OCI-LY7 (cell line): ENCODE measurements around the gene MUC20. TPM values are rescaled to one million over a fixed set of nuclear protein-coding genes. Genes with fewer than 3 reads are reported as not detected.

Source experiments
- BruUV-seq: library from RNA; stranded (reverse); fragments of 400-500 nt; replicated peaks from 2 replicates; lab custom pipeline; 2021; lab: Mats Ljungman, UMichigan
- CTCF ChIA-PET: fragments of 300-600 bp; sonication (Branson Sonifier 250); formaldehyde crosslinking; loops from one replicate; lab custom pipeline; 2022; ENCODE audit warnings: antibody characterized with exemption; ENCODE audit not compliant: unreplicated experiment; lab: Charles Lee
- POLR2A ChIA-PET: fragments of 300-600 bp; sonication (Branson Sonifier 250); formaldehyde crosslinking; loops from one replicate; lab custom pipeline; 2022; ENCODE audit warnings: antibody characterized with exemption; lab: Charles Lee
- DNase-seq: peaks from one replicate; pipeline ENCODE4 v3.0.0-alpha.2; 2015; ENCODE audit warnings: low spot score
- H2AFZ ChIP-seq: fragments of 200-600 bp; sonication (generic), shearing (Covaris generic); 2 replicates; pipeline ENCODE4 v1.6.1; 2014; ENCODE audit warnings: mild to moderate bottlenecking, antibody characterized with exemption, low read length, moderate library complexity
- H3K27ac ChIP-seq: fragments of 200-600 bp; sonication (generic); 2 replicates; pipeline ENCODE4 v1.5.1; 2014; ENCODE audit warnings: mixed run types, low read depth, mild to moderate bottlenecking, moderate library complexity, low read length, inconsistent platforms; ENCODE audit not compliant: poor library complexity, severe bottlenecking
- H3K36me3 ChIP-seq: fragments of 200-600 bp; sonication (generic); 2 replicates; pipeline ENCODE4 v1.6.1; 2014; ENCODE audit warnings: mild to moderate bottlenecking, antibody characterized with exemption, low read length, moderate library complexity, mixed read lengths; ENCODE audit not compliant: insufficient read depth
- H3K4me1 ChIP-seq: fragments of 200-600 bp; sonication (generic); 2 replicates; pipeline ENCODE4 v1.5.1; 2014; ENCODE audit warnings: mild to moderate bottlenecking, low read length; ENCODE audit not compliant: insufficient read depth, poor library complexity, severe bottlenecking
- H3K4me2 ChIP-seq: fragments of 200-600 bp; sonication (generic); 2 replicates; pipeline ENCODE4 v1.6.1; 2014; ENCODE audit warnings: mild to moderate bottlenecking, low read length
- H3K4me3 ChIP-seq: fragments of 200-600 bp; sonication (generic); 2 replicates; pipeline ENCODE4 v1.5.1; 2014; ENCODE audit warnings: mild to moderate bottlenecking, low read depth, low read length; ENCODE audit not compliant: poor library complexity, severe bottlenecking
- H3K79me2 ChIP-seq: fragments of 200-600 bp; sonication (generic); 2 replicates; pipeline ENCODE4 v1.6.1; 2016; ENCODE audit warnings: low read depth, mild to moderate bottlenecking, low read length, moderate library complexity, mixed read lengths; ENCODE audit not compliant: insufficient read depth
- H3K9me2 ChIP-seq: fragments of 200-600 bp; sonication (generic); 2 replicates; pipeline ENCODE4 v1.6.1; 2016; ENCODE audit warnings: mild to moderate bottlenecking, low read length, mixed read lengths; ENCODE audit not compliant: insufficient read depth
- H3K9me3 ChIP-seq: fragments of 200-600 bp; sonication (generic); 2 replicates; pipeline ENCODE4 v1.6.1; 2014; ENCODE audit warnings: mild to moderate bottlenecking, mixed run types, low read length, mixed read lengths
- H4K20me1 ChIP-seq: fragments of 200-600 bp; sonication (generic); 2 replicates; pipeline ENCODE4 v1.6.1; 2014; ENCODE audit warnings: mild to moderate bottlenecking, antibody characterized with exemption, low read length, moderate library complexity, mixed read lengths; ENCODE audit not compliant: insufficient read depth
- EZH2phosphoT487 ChIP-seq: fragments of 200-600 bp; sonication (generic); IDR thresholded peaks from 2 replicates; pipeline ENCODE4 v1.6.1; 2018; ENCODE audit warnings: low read depth, borderline replicate concordance, mild to moderate bottlenecking, mixed run types, antibody characterized with exemption, low read length, moderate library complexity, mixed read lengths
- intact Hi-C: fragments of 100-400 bp; cut with micrococcal nuclease; formaldehyde crosslinking; loops from one replicate; pipeline ENCODE4 v1.10.0; 2022; ENCODE audit not compliant: unreplicated experiment
- total RNA-seq, 2 experiments: library from RNA; depleted of rRNA in 1 of 2; stranded (reverse); fragments of >200 nt in 1 of 2; shearing (Covaris generic) in 1 of 2; gene quantifications; 2 replicates each; pipeline ENCODE4 v1.2.3, GENCODE V29; 2014 to 2022
- TF ChIP-seq, protein P1 (sequence below): fragments of 200-600 bp; sonication (generic); conservative IDR thresholded peaks from 2 replicates; pipeline ENCODE4 v1.5.1; 2014; ENCODE audit warnings: mild to moderate bottlenecking, antibody characterized with exemption, low read length, moderate library complexity, mixed read lengths

The MUC20 gene
- total RNA-seq, 2 experiments from 2014 or later: 0.40 to 1.1 TPM

DNA sequence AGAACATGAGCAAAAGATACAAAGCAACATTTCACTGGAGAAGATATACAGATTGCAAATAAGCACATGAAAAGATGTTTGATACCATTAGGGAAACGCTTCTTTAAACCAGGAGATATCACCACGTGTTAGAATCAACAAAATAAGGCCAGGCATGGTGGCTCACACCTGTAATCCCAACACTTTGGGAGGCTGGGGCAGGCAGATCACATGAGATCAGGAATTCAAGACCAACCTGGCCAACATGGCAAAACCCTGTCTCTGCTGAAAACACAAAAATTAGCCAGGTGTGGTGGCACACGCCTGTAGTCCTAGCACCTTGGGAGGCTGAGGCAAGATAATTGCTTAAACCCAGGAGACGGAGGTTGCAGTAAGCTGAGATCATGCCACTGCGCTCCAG lies 20.5 kb upstream of the MUC20 start:
- DNase-seq: no peak
- Histone ChIP-seq H3K27ac (no peak overlapping the region), H3K4me3 (no peak overlapping the region), H3K9me3 (no peaks in the 10 kb centered on the region), H3K79me2 (no peaks in the 10 kb centered on the region), H3K9me2 (no peaks in the 10 kb centered on the region), H3K4me2 (no peak overlapping the region), H4K20me1 (no peaks in the 10 kb centered on the region), H2AFZ (no peak overlapping the region), H3K36me3 (no peaks in the 10 kb centered on the region), H3K4me1 (no peaks in the 10 kb centered on the region)
- POLR2A ChIA-PET: interaction anchor here (0.5 kb wide), 1 partner anchor 301 kb away, joined by 3 read pairs; no protein-coding TSS in a partner anchor
- CTCF ChIA-PET: no interaction called here
- BruUV-seq: no TSS peak
- TF ChIP-seq, protein P1, sequence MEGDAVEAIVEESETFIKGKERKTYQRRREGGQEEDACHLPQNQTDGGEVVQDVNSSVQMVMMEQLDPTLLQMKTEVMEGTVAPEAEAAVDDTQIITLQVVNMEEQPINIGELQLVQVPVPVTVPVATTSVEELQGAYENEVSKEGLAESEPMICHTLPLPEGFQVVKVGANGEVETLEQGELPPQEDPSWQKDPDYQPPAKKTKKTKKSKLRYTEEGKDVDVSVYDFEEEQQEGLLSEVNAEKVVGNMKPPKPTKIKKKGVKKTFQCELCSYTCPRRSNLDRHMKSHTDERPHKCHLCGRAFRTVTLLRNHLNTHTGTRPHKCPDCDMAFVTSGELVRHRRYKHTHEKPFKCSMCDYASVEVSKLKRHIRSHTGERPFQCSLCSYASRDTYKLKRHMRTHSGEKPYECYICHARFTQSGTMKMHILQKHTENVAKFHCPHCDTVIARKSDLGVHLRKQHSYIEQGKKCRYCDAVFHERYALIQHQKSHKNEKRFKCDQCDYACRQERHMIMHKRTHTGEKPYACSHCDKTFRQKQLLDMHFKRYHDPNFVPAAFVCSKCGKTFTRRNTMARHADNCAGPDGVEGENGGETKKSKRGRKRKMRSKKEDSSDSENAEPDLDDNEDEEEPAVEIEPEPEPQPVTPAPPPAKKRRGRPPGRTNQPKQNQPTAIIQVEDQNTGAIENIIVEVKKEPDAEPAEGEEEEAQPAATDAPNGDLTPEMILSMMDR: no peak
- no peak for TF ChIP-seq EZH2phosphoT487
- intact Hi-C loops: no loop called here

DNA sequence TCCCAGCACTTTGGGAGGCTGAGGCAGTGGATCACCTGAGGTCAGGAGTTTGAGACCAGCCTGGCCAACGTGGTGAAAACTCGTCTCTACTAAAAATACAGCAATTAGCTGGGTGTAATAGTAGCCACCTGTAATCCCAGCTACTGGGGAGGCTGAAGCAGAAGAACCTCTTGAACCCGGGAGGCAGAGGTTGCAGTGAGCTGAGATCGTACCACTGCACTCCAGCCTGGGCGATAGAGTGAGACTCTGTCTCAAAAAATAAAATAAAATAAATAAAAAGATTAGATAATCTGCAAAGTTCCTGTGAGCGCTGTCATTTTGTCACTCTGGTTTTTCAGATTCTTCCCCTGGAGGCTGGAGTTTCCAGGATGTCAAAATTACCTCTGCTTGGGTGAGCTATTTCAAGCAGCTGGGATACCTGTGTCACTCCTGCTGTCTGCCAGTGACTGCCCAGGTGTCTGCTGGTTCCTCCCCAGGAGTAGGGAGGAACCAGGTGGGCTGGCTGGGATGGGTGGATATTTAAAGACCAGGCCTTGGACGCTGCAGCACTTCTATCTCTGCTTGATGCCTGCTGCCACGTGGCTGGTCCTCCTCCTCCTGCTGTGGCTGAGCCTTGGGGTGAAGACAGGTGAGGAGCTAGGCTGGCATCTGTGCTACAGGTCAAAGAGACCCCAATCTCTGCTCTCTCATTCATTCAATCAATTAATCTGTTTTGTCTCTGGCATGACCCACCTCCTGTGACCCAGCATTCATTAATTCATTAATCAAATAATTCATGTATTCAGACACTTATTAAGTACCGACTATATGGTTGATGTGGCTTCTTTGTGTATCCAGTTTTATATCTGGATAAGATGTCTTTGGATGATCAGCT lies 19.5 kb upstream of the MUC20 start:
- H3K27ac ChIP-seq: no peak overlapping the region
- H3K9me2 ChIP-seq: no peaks in the 10 kb centered on the region
- no peak overlapping the region for H3K4me3 ChIP-seq
- H2AFZ ChIP-seq: no peak overlapping the region
- H3K79me2 ChIP-seq: no peaks in the 10 kb centered on the region
- no peaks in the 10 kb centered on the region for H3K4me1 ChIP-seq
- ChIA-PET POLR2A (interaction anchor here (0.6 kb wide), 2 partner anchors 14 to 866 kb away, joined by 3 read pairs; no protein-coding TSS in a partner anchor), CTCF (no interaction called here)
- no peaks in the 10 kb centered on the region for H3K36me3 ChIP-seq
- intact Hi-C loops: no loop called here
- TF ChIP-seq, protein P1: no peak
- no peak for TF ChIP-seq EZH2phosphoT487
- H3K4me2 ChIP-seq: no peak overlapping the region
- no peaks in the 10 kb centered on the region for H3K9me3 ChIP-seq
- no TSS peak for BruUV-seq
- H4K20me1 ChIP-seq: no peaks in the 10 kb centered on the region
- DNase-seq: no peak

DNA sequence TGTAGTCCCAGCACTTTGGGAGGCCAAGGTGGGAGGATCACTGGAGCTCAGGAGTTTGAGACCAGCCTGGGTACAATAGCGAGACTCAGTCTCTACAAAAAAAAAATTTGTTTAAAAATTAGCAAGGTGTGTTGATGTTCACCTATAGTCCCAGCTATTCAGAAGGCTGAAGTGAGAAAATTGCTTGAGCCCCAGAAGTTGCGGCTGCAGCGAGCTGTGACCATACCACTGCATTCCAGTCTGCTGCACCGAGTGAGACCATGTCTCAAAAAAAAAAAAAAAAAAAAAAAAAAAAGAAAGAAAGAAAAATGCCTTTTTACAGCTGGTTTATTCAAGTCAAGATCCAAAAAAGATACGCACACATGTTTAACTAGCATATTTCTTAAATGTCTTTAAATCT lies 17.0 kb upstream of the MUC20 start:
- Histone ChIP-seq H3K4me3 (no peak overlapping the region), H3K4me2 (no peak overlapping the region), H2AFZ (no peak overlapping the region), H3K9me2 (no peaks in the 10 kb centered on the region), H3K9me3 (no peaks in the 10 kb centered on the region), H4K20me1 (no peaks in the 10 kb centered on the region), H3K79me2 (no peaks in the 10 kb centered on the region), H3K27ac (no peak overlapping the region), H3K36me3 (no peaks in the 10 kb centered on the region), H3K4me1 (no peaks in the 10 kb centered on the region)
- no peak for TF ChIP-seq EZH2phosphoT487
- TF ChIP-seq, protein P1: no peak
- CTCF ChIA-PET: no interaction called here
- no peak for DNase-seq
- POLR2A ChIA-PET: interaction anchor here (0.7 kb wide), 1 partner anchor 143 kb away, joined by 3 read pairs; no protein-coding TSS in a partner anchor
- no TSS peak for BruUV-seq
- intact Hi-C loops: no loop called here
